IMR-90 (cell line): ENCODE results near the gene SOX12. TPM values are rescaled to one million over a fixed set of nuclear protein-coding genes. Genes with fewer than 3 reads are reported as not detected.

ENCODE experiments used
- ATAC-seq: fragments of 200-7000 bp; cut with Tn5 transposase; 2 replicates; pipeline ENCODE4 v1.9.1; 2020; ENCODE audit warnings: low read depth, mild to moderate bottlenecking, moderate library complexity
- BruUV-seq: library from RNA; stranded (reverse); fragments of 400-500 nt; replicated peaks from 2 replicates; lab custom pipeline; 2021; lab: Mats Ljungman, UMichigan
- CTCF ChIA-PET: fragments of 300-600 bp; formaldehyde crosslinking; extraction: SDS; loops from one replicate; lab custom pipeline; 2021; ENCODE audit warnings: antibody characterized with exemption; lab: Yijun Ruan, JAX
- POLR2A ChIA-PET: fragments of 300-600 bp; sonication (Branson Sonifier 250); formaldehyde crosslinking; loops from one replicate; lab custom pipeline; 2022; ENCODE audit warnings: antibody characterized with exemption; ENCODE audit not compliant: unreplicated experiment; lab: Charles Lee
- DNase-seq: peaks from one replicate; pipeline ENCODE4 v3.0.0; 2013
- H2AFZ ChIP-seq: replicated peaks from 2 replicates; pipeline ENCODE3; 2013; ENCODE audit warnings: low read length, mild to moderate bottlenecking; ENCODE audit not compliant: poor library complexity
- H2AK5ac ChIP-seq: 2 replicates; pipeline ENCODE4 v1.6.1; 2013; ENCODE audit warnings: low read depth, low read length, inconsistent platforms
- H2AK9ac ChIP-seq: replicated peaks from 2 replicates; pipeline ENCODE3; 2013; ENCODE audit warnings: mild to moderate bottlenecking, low read depth, low read length, moderate library complexity; ENCODE audit not compliant: poor library complexity
- H2BK120ac ChIP-seq: 2 replicates; pipeline ENCODE4 v1.6.1; 2013; ENCODE audit warnings: low read depth, low read length, inconsistent platforms
- H2BK15ac ChIP-seq: 3 replicates; pipeline ENCODE4 v1.6.1; 2013; ENCODE audit warnings: low read depth, low read length, inconsistent platforms
- H2BK20ac ChIP-seq: 2 replicates; pipeline ENCODE4 v1.6.1; 2013; ENCODE audit warnings: low read depth, mild to moderate bottlenecking, inconsistent platforms, low read length, moderate library complexity
- H2BK5ac ChIP-seq: 2 replicates; pipeline ENCODE4 v1.6.1; 2013; ENCODE audit warnings: mild to moderate bottlenecking, low read depth, low read length, inconsistent platforms; ENCODE audit not compliant: poor library complexity, severe bottlenecking
- H3K14ac ChIP-seq: replicated peaks from 2 replicates; pipeline ENCODE4 v1.6.1; 2013; ENCODE audit warnings: low read depth, low read length, inconsistent platforms
- H3K18ac ChIP-seq: 2 replicates; pipeline ENCODE4 v1.6.1; 2013; ENCODE audit warnings: low read depth, low read length, control low read depth
- H3K23ac ChIP-seq: 2 replicates; pipeline ENCODE4 v1.6.1; 2013; ENCODE audit warnings: low read depth, low read length, inconsistent platforms
- H3K27ac ChIP-seq: 2 replicates; pipeline ENCODE4 v1.5.1; 2013; ENCODE audit warnings: mild to moderate bottlenecking, control low read depth, low read length; ENCODE audit not compliant: insufficient read depth
- H3K27me3 ChIP-seq: 2 replicates; pipeline ENCODE4 v1.6.1; 2013; ENCODE audit warnings: low read length; ENCODE audit not compliant: control insufficient read depth, insufficient read depth
- H3K36me3 ChIP-seq: 2 replicates; pipeline ENCODE4 v1.6.1; 2013; ENCODE audit warnings: low read length, mixed read lengths; ENCODE audit not compliant: control insufficient read depth, insufficient read depth
- H3K4ac ChIP-seq: 2 replicates; pipeline ENCODE4 v1.6.1; 2013; ENCODE audit warnings: low read depth, low read length, inconsistent platforms
- H3K4me1 ChIP-seq: 2 replicates; pipeline ENCODE4 v1.6.1; 2013; ENCODE audit warnings: low read length, mixed read lengths; ENCODE audit not compliant: control insufficient read depth, insufficient read depth
- H3K4me2 ChIP-seq: 2 replicates; pipeline ENCODE4 v1.6.1; 2013; ENCODE audit warnings: low read depth, mild to moderate bottlenecking, control low read depth, low read length, moderate library complexity
- H3K4me3 ChIP-seq: 2 replicates; pipeline ENCODE4 v1.5.1; 2013; ENCODE audit warnings: low read depth, mild to moderate bottlenecking, control low read depth, low read length, moderate library complexity; ENCODE audit not compliant: insufficient read depth
- H3K56ac ChIP-seq: 2 replicates; pipeline ENCODE4 v1.6.1; 2013; ENCODE audit warnings: low read length, inconsistent platforms; ENCODE audit not compliant: insufficient read depth; ENCODE audit errors: extremely low read depth
- H3K79me1 ChIP-seq, 2 experiments: 2 replicates each; pipeline ENCODE4 v1.6.1; 2013; ENCODE audit warnings: low read length in 2 of 2, inconsistent platforms in 1 of 2, low read depth in 1 of 2
- H3K9ac ChIP-seq: 2 replicates; pipeline ENCODE4 v1.6.1; 2013; ENCODE audit warnings: low read depth, low read length, control low read depth
- H3K9me1 ChIP-seq: 2 replicates; pipeline ENCODE4 v1.6.1; 2013; ENCODE audit warnings: low read length, inconsistent platforms; ENCODE audit not compliant: insufficient read depth
- H3K9me3 ChIP-seq: 2 replicates; pipeline ENCODE4 v1.6.1; 2013; ENCODE audit warnings: low read length; ENCODE audit not compliant: control insufficient read depth, insufficient read depth
- H4K20me1 ChIP-seq: 2 replicates; pipeline ENCODE4 v1.6.1; 2013; ENCODE audit warnings: low read length, inconsistent platforms; ENCODE audit not compliant: insufficient read depth
- H4K5ac ChIP-seq: 2 replicates; pipeline ENCODE4 v1.6.1; 2013; ENCODE audit warnings: mild to moderate bottlenecking, low read depth, low read length, control low read depth
- H4K8ac ChIP-seq, 2 experiments: 2 replicates each; pipeline ENCODE4 v1.6.1; 2013; ENCODE audit warnings: low read depth in 2 of 2, low read length in 2 of 2, control low read depth in 1 of 2, inconsistent platforms in 1 of 2
- H4K91ac ChIP-seq: 2 replicates; pipeline ENCODE4 v1.6.1; 2013; ENCODE audit warnings: low read depth, low read length, inconsistent platforms; ENCODE audit not compliant: insufficient read depth
- CEBPB ChIP-seq: IDR thresholded peaks from 2 replicates; pipeline ENCODE4 v1.6.1; 2012; ENCODE audit warnings: low read depth, low read length, improper control_type of control experiment
- CHD1 ChIP-seq: IDR thresholded peaks from 2 replicates; pipeline ENCODE4 v1.6.1; 2012; ENCODE audit warnings: low read depth, low read length, improper control_type of control experiment
- CTCF ChIP-seq: conservative IDR thresholded peaks from 2 replicates; pipeline ENCODE4 v1.5.1; 2012; ENCODE audit warnings: mild to moderate bottlenecking, low read depth, low read length, improper control_type of control experiment
- ELK1 ChIP-seq: fragments of 150-350 bp; IDR thresholded peaks from 2 replicates; pipeline ENCODE4 v1.6.1; 2016; ENCODE audit warnings: low read depth, mild to moderate bottlenecking, low read length, moderate library complexity, borderline replicate concordance
- FOS ChIP-seq: fragments of 150-350 bp; IDR thresholded peaks from 2 replicates; pipeline ENCODE4 v1.6.1; 2016; ENCODE audit warnings: low read depth, low read length
- MAZ ChIP-seq: IDR thresholded peaks from 2 replicates; pipeline ENCODE4 v1.6.1; 2012; ENCODE audit warnings: low read depth, mild to moderate bottlenecking, low read length, improper control_type of control experiment, moderate library complexity, borderline replicate concordance
- NFE2L2 ChIP-seq: fragments of 150-350 bp; IDR thresholded peaks from 2 replicates; pipeline ENCODE4 v1.6.1; 2016; ENCODE audit warnings: low read depth, mild to moderate bottlenecking, low read length
- RAD21 ChIP-seq: IDR thresholded peaks from 2 replicates; pipeline ENCODE4 v1.6.1; 2012; ENCODE audit warnings: low read length, improper control_type of control experiment
- RCOR1 ChIP-seq: IDR thresholded peaks from 2 replicates; pipeline ENCODE4 v1.6.1; 2012; ENCODE audit warnings: mild to moderate bottlenecking, low read length, improper control_type of control experiment; ENCODE audit not compliant: insufficient replicate concordance
- RFX5 ChIP-seq: IDR thresholded peaks from 2 replicates; pipeline ENCODE4 v1.8.0; 2012; ENCODE audit warnings: low read depth, mild to moderate bottlenecking, low read length, moderate library complexity
- SMC3 ChIP-seq: fragments of 150-350 bp; IDR thresholded peaks from 2 replicates; pipeline ENCODE4 v1.6.1; 2016; ENCODE audit warnings: low read depth, mild to moderate bottlenecking, antibody characterized with exemption, low read length, moderate library complexity
- WGBS, 2 experiments: methylation state at CpG; one replicate each; pipeline versions ENCODE4 v1.1.5 to v1.1.7; 2013; ENCODE audit warnings: missing lambda C conversion rate in 2 of 2; ENCODE audit not compliant: insufficient read length in 1 of 2; ENCODE audit errors: extremely low coverage in 2 of 2; 5-methylcytosine and 5-hydroxymethylcytosine counted together
- dilution Hi-C: fragments of 300-500 bp; cut with HindIII; formaldehyde crosslinking; loops from one replicate; pipeline ENCODE4 v1.14.3; 2018; ENCODE audit warnings: low sequenced_read_pairs; ENCODE audit not compliant: unreplicated experiment
- in situ Hi-C: fragments of 300-500 bp; cut with MboI; formaldehyde crosslinking; loops from 3 replicates; pipeline ENCODE4 v1.14.3; 2019; ENCODE audit warnings: low sequenced_read_pairs, inconsistent platforms, mixed read lengths
- intact Hi-C: fragments of 100-400 bp; cut with micrococcal nuclease; formaldehyde crosslinking; loops from 2 replicates; pipeline ENCODE4 v1.10.0; 2022
- polyA plus RNA-seq, 3 experiments: library from polyadenylated mRNA; depleted of rRNA; stranded (reverse); fragments of >200 nt; gene quantifications; 2 replicates each; pipeline ENCODE4 v1.2.3, GENCODE V29; 2012; ENCODE audit warnings: low replicate concordance in 1 of 3
- total RNA-seq: library from RNA; depleted of rRNA; stranded (reverse); fragments of >200 nt; gene quantifications from 2 replicates; pipeline ENCODE4 v1.2.3, GENCODE V29; 2012

The SOX12 gene
- total and polyA plus RNA-seq, 2 of the 4 experiments (the other 2 are of a cell fraction), result 1.1 to 6.2 TPM

DNA sequence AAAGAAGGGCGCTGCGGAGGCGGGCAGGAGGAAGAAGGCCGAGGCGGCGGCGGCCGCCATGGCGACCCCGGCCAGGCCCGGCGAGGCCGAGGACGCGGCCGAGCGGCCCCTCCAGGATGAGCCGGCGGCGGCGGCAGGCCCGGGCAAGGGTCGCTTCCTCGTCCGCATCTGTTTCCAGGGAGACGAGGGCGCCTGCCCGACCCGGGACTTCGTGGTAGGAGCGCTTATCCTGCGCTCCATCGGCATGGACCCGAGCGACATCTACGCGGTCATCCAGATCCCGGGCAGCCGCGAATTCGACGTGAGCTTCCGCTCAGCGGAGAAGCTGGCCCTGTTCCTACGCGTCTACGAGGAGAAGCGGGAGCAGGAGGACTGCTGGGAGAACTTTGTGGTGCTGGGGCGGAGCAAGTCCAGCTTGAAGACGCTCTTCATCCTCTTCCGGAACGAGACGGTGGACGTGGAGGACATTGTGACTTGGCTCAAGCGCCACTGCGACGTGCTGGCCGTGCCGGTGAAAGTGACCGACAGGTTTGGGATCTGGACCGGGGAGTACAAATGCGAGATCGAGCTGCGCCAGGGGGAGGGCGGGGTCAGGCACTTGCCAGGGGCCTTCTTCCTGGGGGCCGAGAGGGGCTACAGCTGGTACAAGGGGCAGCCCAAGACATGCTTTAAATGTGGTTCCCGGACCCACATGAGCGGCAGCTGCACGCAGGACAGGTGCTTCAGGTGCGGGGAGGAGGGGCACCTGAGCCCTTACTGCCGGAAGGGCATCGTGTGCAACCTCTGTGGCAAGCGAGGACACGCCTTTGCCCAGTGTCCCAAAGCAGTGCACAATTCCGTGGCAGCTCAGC is 27.2 kb upstream of the SOX12 start:
- Histone ChIP-seq H3K4me2 (peak overlapping the region; percentile 99), H3K27ac (peak overlapping the region; percentile 99), H3K4me3 (peak overlapping the region; percentile 100), H2BK20ac (no peak overlapping the region), H2BK5ac (peak overlapping the region; percentile 92), H2AK9ac (peak overlapping the region; percentile 99), H3K18ac (peak overlapping the region; percentile 83), H3K9me1 (peaks cover 25% of the 10 kb centered on the region), H3K9ac (peak overlapping the region; percentile 90), H4K91ac (peak overlapping the region; percentile 71), H2BK120ac (peak overlapping the region; percentile 58), H3K4me1 (peaks cover 17% of the 10 kb centered on the region), H2AK5ac (peak overlapping the region; percentile 97), H3K23ac (peak overlapping the region; percentile 97), H3K79me1 (peaks cover 33 to 50% of the 10 kb centered on the region in 2 experiments), H3K9me3 (no peaks in the 10 kb centered on the region), H2BK15ac (peak overlapping the region; percentile 29; the same call in 1 of the 3 replicates), H4K5ac (peak overlapping the region; percentile 86), H2AFZ (peak overlapping the region; percentile 89), H3K36me3 (peaks cover 5% of the 10 kb centered on the region; the same call in 1 of the 2 replicates), H3K14ac (peak overlapping the region; percentile 97), H3K27me3 (no peaks in the 10 kb centered on the region), H3K56ac (peak overlapping the region; percentile 44), H4K20me1 (peaks cover 33% of the 10 kb centered on the region), H3K4ac (peak overlapping the region; percentile 98), H4K8ac (peak overlapping the region; percentile 58 to 88)
- ATAC-seq (peak; percentile 43), DNase-seq (peak; percentile 71)
- no TSS peak for BruUV-seq
- intact Hi-C loops, result loop anchor here (1.0 to 2.0 kb wide), 2 partner anchors 13 to 29 kb away; no protein-coding TSS in a partner anchor
- CTCF ChIA-PET, result interaction anchor here (1.3 to 1.5 kb wide), 2 partner anchors 11 to 32 kb away, joined by 3 read pairs; no protein-coding TSS in a partner anchor
- dilution Hi-C loops, result no loop called here
- 0% methylated on average over 56 of the region's 75 CpGs; no CpG with 5 or more reads in 1 of the 2 experiments for WGBS, 2 experiments
- POLR2A ChIA-PET, result interaction anchor here (0.6 kb wide), 1 partner anchor 12 kb away, joined by 5 read pairs; no protein-coding TSS in a partner anchor
- TF ChIP-seq CEBPB (no peak), CTCF (no peak), NFE2L2 (no peak), RFX5 (no peak), RAD21 (0 out of 2 replicates have a peak, but pooled peaks have one; percentile 6), CHD1 (peak; percentile 72; the same call in 1 of the 2 replicates), SMC3 (no peak), FOS (no peak), RCOR1 (no peak), ELK1 (no peak), MAZ (no peak)
- in situ Hi-C loops, result no loop called here
